BLaER1 treated with 17β-estradiol and CSF1 and Interleukin-3, amounts not matched to agents 10 nM and 100 nM (cell line): ENCODE measurements around the gene NUDC.

Experiments used
- H3K27ac ChIP-seq, 11 experiments: shearing (Covaris generic); formaldehyde crosslinking; 2 replicates each; pipeline ENCODE4 v1.8.1; 2022
- H3K27me3 ChIP-seq, 11 experiments: shearing (Covaris generic); formaldehyde crosslinking; 2 replicates each; pipeline ENCODE4 v1.8.1; 2022
- H3K36me3 ChIP-seq, 11 experiments: shearing (Covaris generic); formaldehyde crosslinking; 2 replicates each; pipeline ENCODE4 v1.8.1; 2022
- H3K4me1 ChIP-seq, 10 experiments: shearing (Covaris generic); formaldehyde crosslinking; 2 replicates each; pipeline ENCODE4 v1.8.1; 2022
- H3K4me2 ChIP-seq, 11 experiments: shearing (Covaris generic); formaldehyde crosslinking; 2 replicates each; pipeline ENCODE4 v1.8.1; 2022
- H3K4me3 ChIP-seq, 10 experiments: shearing (Covaris generic); formaldehyde crosslinking; 2 replicates each; pipeline ENCODE4 v1.8.1; 2022
- H3K9ac ChIP-seq, 11 experiments: shearing (Covaris generic); formaldehyde crosslinking; 2 replicates each; pipeline ENCODE4 v1.8.1; 2022
- H3K9me3 ChIP-seq, 11 experiments: shearing (Covaris generic); formaldehyde crosslinking; replicated peaks in 1 of 11; 2 replicates each; pipeline ENCODE4 v1.8.1; 2022
- H4K20me1 ChIP-seq, 11 experiments: shearing (Covaris generic); formaldehyde crosslinking; 2 replicates each; pipeline ENCODE4 v1.8.1; 2022
- Cebpa-rat ChIP-seq, 11 experiments: shearing (Covaris generic); IDR thresholded peaks; 2 replicates each; pipeline ENCODE4 v1.8.1; 2022

NUDC gene

GRCh38 chr1:26994020-26994786 lies 72.7 kb downstream of the NUDC start:
- H3K9me3 ChIP-seq, result no peaks in the 10 kb centered on the region; a peak in 1 of 22 replicates
- H3K27me3 ChIP-seq, result peaks cover 43 to 56% (median 48%) of the 10 kb centered on the region in 11 experiments
- peaks cover 33 to 72% (median 56%) of the 10 kb centered on the region in 10 experiments for H3K4me1 ChIP-seq
- peak overlapping the region in 6 of 11 experiments; percentile 1 to 44 (median 28); a peak in 7 of 22 replicates for H3K27ac ChIP-seq
- no peak for TF ChIP-seq Cebpa-rat (IDR thresholded peaks at IDR 0.05)
- peak overlapping the region; percentile 89 to 100 (median 99) for H3K4me2 ChIP-seq
- peaks cover 0 to 26% (median 9%) of the 10 kb centered on the region in 11 experiments; a peak in 8 of 22 replicates for H4K20me1 ChIP-seq
- H3K4me3 ChIP-seq, result peak overlapping the region; percentile 58 to 82 (median 74)
- no peaks in the 10 kb centered on the region for H3K36me3 ChIP-seq
- peak overlapping the region; percentile 52 to 75 (median 70) for H3K9ac ChIP-seq

GRCh38 chr1:26994787-26995517 lies 73.4 kb downstream of the NUDC start:
- Histone ChIP-seq H3K4me3 (peak overlapping the region; percentile 58 to 82 (median 74)), H3K9me3 (no peaks in the 10 kb centered on the region), H3K27ac (no peak overlapping the region), H3K9ac (peak overlapping the region in 9 of 11 experiments; percentile 56 to 75 (median 70); a peak in 12 of 22 replicates), H3K27me3 (peaks cover 43 to 56% (median 48%) of the 10 kb centered on the region in 11 experiments), H4K20me1 (peaks cover 0 to 26% (median 9%) of the 10 kb centered on the region in 11 experiments; a peak in 8 of 22 replicates), H3K36me3 (no peaks in the 10 kb centered on the region), H3K4me1 (peaks cover 38 to 73% (median 58%) of the 10 kb centered on the region in 10 experiments), H3K4me2 (peak overlapping the region; percentile 89 to 100 (median 99))
- TF ChIP-seq Cebpa-rat (IDR thresholded peaks at IDR 0.05), result no peak

DNA sequence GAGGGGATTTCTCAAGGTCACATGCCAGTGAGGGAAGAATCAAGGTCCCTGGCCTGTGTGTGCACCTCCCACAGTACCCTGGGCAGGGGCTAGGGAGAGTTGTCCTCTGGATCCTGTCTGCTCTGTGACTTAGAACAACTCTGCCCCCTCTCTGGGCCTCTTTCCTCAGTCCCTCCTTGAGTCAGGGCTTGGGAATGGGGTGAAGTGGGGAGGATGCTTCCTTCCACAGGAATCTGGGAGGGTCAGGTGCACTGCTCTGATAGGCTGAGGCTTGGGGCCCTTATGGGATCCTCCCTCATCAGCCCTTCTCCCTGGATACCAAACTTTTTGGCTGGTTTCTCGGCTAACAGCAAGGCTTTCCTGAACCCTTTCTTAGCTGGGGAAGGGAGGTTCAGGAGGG lies 74.5 kb downstream of the NUDC start:
- TF ChIP-seq Cebpa-rat (IDR thresholded peaks at IDR 0.05), result no peak
- Histone ChIP-seq H3K4me2 (no peak overlapping the region), H3K4me1 (peaks cover 47 to 74% (median 65%) of the 10 kb centered on the region in 10 experiments), H3K27me3 (peaks cover 43 to 56% (median 48%) of the 10 kb centered on the region in 11 experiments), H3K36me3 (no peaks in the 10 kb centered on the region), H3K9me3 (no peaks in the 10 kb centered on the region), H4K20me1 (peaks cover 0 to 26% (median 9%) of the 10 kb centered on the region in 11 experiments; a peak in 8 of 22 replicates), H3K9ac (no peak overlapping the region), H3K4me3 (no peak overlapping the region), H3K27ac (no peak overlapping the region)
